Hematopoietic multipotent progenitor cell treated with erythropoietin and hydrocortisone succinate and interleukin-3 and kit ligand, for 15 days (in vitro differentiated cells): ENCODE results near the gene ADAP1.

Source experiments
- DNase-seq: peaks from one replicate; pipeline ENCODE4 v3.0.0-alpha.2; 2015; ENCODE audit warnings: low spot score

ADAP1 gene

DNA sequence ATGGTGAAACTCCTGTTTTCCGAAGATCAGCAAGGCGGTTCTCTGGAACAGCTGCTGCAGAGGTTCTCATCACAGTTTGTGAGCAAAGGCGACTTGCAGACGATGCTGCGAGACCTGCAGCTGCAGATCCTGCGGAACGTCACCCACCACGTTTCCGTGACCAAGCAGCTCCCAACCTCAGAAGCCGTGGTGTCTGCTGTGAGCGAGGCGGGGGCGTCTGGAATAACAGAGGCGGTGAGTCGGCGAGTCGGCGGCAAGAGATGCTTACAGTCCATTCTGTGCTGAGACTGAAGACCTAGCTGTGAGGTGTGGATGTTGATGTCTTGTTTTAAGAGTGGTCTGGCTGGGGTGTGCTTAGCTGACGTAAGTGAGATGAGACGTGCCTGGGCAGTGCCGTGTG lies 94.3 kb downstream of the ADAP1 start:
- DNase-seq: no peak

DNA sequence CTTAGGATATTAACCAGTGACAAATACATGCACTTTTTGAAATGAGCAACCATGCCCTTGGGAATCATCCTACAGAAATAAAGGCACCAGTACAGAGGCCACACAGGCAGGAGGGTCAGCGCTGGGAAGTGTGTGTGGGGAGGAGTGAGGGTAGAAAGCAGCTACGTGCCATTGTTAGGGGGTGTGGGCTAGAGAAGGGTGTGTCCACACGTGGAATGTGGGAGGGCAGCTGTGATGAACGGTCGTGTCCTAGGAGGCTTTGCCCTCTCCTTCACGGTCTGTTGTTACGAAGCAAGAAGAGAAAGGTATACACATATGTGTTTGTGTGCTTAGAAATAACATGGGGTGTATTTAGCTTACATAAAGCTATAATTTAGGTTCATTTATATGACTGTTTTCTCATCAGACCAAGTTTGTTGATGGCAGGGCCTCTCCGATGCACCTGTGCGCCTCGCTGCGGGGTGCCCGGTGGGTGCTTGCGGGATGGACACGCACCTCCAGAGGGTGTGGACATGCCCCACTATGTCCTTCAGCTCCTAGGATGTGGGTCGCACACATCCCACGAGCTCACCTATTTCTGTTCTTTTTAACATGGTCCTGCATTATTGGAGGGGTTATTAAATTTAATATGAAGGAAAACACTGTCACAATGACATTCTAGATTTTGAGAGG lies 95.0 kb downstream of the ADAP1 start:
- DNase-seq: no peak

DNA sequence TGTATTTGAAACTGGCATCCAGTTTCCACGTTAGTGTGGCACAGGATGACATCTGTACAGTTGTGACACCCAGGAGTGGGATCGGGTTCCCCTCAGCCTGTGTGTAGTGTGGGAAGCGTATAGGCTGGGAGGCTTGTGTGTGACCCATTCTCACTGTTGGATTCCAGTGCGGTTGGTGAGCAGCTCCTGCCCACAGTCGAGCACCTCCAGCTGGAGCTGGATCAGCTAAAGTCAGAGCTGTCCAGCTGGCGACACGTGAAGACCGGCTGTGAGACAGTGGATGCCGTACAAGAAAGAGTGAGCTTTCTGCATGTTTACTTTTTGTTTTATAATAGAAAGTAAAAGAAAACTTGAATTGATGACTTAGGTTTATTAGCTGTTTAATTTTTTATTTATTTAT lies 96.8 kb downstream of the ADAP1 start:
- no peak for DNase-seq

DNA sequence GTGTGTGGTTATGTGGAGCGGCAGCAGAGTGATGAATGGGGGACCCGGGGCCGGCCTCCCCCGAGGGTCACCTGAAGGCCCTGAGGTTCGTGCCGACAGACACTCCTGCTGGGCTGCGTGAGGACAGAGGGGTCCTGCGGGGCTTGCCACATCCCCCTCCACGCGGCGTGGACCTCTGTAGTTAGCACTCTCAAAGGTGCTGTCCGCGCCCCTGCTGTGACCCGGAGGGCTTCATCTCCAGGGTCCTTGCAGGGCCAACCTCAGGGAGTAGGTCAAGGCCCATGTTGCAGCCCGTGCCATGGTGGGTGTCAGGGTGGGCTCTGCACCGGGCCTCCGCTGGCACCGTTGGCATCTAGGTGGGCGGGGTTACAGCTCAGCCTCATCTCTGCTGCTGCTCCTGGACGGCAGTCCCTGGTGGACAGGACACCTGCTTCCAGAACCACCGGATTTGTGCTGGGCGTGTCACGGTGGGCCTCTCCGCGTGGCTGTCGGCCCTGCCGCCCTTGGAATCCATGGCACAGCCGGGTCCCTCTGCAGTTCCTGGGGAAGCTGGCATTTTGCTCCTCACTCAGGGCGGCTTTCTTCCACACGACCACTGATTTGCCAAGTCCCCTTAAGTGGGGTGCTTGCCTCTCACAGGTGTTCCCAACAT lies 97.9 kb downstream of the ADAP1 start:
- no peak for DNase-seq

DNA sequence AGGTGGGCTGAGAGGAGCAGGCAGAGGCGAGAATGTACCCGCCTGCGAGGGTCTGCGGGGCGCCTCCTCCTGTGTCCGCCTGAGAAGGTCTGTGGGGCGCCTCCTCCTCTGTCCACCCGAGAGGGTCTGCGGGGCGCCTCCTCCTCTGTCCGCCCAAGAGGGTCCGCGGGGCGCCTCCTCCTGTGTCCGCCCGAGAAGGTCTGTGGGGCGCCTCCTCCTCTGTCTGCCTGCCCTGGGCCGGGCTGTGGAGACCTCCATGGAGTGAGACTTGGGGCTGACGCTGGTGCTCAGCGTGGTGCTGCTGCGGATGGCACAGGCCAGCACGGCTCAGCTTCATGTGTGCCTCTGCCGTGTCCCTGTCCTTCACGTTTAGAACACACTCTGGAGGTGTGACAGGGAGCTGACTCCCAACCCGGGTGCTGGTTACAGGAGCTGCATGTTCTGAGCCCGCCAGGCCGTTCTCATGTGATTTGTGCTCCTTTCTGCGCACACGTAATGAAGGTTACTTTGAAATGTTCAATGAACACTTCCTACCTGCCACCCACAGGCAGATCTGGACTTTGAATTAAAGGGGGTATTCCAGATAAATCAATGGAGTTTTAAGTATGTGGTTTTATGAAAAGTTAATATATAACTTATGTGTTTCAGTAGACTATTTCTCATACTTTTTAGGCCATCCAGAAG lies 98.7 kb downstream of the ADAP1 start:
- DNase-seq: no peak

DNA sequence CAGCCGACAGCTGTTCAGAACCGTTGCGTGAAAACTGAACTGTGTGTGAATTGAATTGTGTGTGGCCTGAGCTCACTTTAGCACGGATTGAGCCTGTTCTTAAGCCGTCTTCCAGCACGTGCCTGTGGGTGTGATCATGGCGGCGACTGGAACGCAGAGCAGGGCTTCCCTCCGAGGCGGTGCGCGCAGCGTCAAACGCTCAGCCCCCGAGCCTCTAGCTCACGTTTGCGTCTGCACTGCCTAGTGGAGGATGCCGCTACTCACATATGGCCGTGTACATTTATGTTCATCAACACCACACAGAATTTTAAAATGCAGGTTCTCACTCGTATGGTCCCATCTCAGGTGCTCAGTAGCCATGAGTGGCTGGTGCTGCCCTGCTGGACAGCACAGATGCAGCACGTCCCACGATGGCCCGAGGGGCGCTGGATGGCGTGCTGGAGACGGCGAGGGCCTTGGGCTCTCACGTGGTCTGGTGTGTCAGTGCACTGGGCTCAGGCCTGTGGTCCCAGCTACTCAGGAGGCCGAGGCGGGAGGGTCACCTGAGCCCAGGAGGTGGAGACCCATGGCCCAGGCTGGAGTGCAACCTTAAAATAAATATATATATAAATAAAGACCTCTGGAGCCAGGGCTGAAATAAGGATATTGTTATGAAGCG lies 100.2 kb downstream of the ADAP1 start:
- DNase-seq: no peak

DNA sequence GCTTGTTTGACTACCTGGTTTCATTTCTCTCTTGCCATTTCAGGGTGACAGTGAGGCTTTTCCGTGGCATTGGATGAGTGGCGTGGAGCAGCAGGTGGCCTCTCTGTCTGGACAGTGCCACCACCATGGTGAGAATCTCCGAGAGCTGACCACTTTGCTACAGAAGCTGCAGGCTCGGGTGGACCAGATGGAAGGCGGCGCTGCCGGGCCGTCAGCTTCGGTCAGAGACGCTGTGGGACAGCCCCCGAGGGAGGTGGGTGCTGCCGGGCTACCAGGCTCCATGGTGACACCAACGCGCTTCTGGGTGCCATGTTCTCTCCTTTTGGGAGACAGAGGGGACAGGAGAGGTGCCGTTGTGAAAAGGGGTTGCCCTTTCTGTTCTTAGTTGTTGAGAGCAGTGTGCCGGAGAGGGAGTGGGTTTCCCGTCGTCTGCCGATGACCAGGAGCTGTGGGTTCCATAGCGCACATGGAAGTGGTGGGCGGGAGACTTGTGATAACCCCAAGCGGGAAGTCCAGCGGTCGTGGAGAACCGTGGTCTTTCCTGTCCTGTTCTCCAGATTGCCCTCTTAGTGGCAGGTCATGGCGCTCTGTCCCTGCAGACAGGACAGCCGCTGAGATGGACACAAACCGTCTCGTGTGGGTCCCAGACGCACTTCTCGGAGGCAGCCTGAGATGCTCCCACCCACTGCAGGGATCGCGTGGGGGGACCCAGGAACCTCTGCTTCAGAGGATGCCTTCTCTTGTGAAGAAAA lies 100.9 kb downstream of the ADAP1 start:
- DNase-seq: no peak

DNA sequence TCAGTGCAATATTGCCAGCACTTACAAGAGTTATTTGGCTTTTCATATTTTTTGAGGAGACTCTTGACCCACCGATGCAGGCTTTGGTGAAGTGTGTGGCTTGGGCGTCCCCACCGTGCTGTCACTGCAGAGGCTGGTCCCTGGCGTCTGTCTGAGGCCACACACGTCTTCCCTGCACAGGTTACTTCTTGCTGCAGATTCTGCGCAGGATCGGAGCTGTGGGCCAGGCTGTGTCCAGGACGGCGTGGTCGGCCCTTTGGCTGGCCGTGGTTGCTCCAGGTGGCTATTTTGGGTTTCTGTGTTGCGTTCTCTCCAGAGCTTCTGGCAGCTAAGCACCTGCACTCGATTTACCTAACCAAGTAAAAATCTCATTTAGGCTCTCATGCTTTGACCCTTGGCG lies 103.3 kb downstream of the ADAP1 start:
- no peak for DNase-seq

DNA sequence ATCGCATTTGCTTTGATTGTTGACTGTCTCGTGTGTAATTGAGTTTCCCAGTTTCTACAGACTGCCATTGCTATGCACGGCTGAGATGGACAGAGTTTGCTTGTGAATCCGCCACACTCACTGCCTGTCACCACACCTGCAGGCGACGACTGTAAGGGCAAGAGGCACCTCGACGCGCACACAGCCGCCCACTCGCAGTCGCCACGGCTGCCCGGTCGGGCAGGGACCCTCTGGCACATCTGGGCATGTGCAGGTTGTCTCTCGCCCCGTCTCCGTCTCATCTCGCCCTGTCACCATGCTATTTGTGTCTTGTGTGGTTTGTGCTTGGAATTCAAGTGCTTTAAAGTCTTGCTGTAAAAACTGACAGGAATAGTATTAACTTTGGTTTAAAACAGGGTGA lies 104.7 kb downstream of the ADAP1 start:
- DNase-seq: no peak

DNA sequence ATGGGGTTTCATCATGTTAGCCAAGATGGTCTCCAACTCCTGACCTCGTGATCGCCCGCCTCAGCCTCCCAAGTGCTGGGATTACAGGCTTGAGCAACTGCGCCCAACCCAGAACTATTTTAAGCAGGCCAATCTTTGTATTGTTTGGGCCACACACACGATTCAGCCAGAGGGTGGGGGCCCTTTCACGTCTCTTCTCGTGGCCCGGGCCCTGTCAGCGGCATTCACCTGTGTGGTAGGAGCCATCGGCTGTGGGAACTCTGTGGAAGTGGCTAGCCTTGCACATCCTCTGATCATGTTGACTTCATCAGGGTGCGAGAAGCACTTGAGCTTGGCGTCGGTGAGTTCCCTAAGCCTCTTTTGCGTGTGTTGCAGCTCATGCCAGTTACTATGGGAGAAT lies 105.3 kb downstream of the ADAP1 start:
- no peak for DNase-seq
